Measurements from ENCODE around the gene GPC5. TPM values are rescaled to one million over a fixed set of nuclear protein-coding genes. Genes with fewer than 3 reads are reported as not detected.

Gene GPC5
- total and polyA plus RNA-seq, 4 donors: 0.51 to 22.4 (median 2.0) TPM

DNA sequence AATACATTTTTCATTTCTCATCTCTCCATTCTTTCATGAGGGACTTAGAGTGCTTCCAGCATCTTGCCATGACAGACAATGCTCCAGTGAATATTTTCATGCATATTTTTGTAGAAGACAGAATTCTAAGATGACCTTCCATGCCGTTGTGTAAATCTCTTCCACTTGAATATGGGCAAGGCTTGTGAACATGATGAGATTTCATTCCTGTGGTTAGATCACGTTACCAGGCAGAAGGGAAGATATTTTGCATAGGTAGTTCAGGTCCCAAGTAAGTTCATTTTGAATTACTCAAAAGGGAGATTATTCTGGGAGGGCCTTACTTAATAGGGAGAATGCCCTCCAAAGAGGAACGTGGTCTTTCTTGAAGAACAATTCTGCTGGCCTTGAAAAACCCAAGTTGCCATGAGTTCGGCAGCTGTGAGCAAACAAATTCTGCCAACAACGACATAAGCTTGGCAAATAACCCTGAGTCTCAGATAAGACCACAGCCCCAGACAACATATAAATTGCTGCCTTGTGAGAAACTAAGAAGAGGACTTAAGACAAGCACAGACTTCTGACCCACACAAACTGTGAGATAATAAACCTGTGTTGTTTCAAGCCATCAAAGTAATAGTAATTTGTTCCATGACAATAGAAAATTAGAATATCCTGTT is 1427.6 kb downstream of the GPC5 start:
- Histone ChIP-seq H3K27ac (ENCODE audit: low read depth in 1 of 2, low read length in 2 of 2) (no peak overlapping the region), H3K36me3 (ENCODE audit: control insufficient read depth in 4 of 4, insufficient read depth in 3 of 4, low read depth in 1 of 4, low read length in 3 of 4) (no peaks in the 10 kb centered on the region), H3K27me3 (ENCODE audit: control insufficient read depth in 4 of 4, insufficient read depth in 4 of 4, low read length in 3 of 4) (no peaks in the 10 kb centered on the region), H3K9ac (ENCODE audit: low read depth in 1 of 2, low read length in 2 of 2) (no peak overlapping the region), H3K4me3 (ENCODE audit: low read depth in 1 of 3, low read length in 3 of 3) (no peak overlapping the region), H3K4me1 (ENCODE audit: control insufficient read depth in 4 of 4, insufficient read depth in 4 of 4, low read length in 3 of 4) (no peaks in the 10 kb centered on the region), H3K9me3 (ENCODE audit: control insufficient read depth in 4 of 4, low read length in 3 of 4) (no peaks in the 10 kb centered on the region)
- 58% methylated on average over 5 of the region's 5 CpGs for WGBS
- DNase-seq (ENCODE audit: low spot score): no peak
- TF ChIP-seq, protein P1, sequence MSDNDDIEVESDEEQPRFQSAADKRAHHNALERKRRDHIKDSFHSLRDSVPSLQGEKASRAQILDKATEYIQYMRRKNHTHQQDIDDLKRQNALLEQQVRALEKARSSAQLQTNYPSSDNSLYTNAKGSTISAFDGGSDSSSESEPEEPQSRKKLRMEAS (IDR thresholded peaks at IDR 0.05): no peak
- no peak for TF ChIP-seq CTCF (IDR thresholded peaks at IDR 0.05; ENCODE audit: low read depth, low read length, missing input control)
- no peak for TF ChIP-seq REST (IDR thresholded peaks at IDR 0.05)
- no peak for TF ChIP-seq GABPA (IDR thresholded peaks at IDR 0.05 in 1 of 2, conservative IDR thresholded peaks at IDR 0.05 in 1 of 2)
- no peak for TF ChIP-seq TAF1 (conservative IDR thresholded peaks at IDR 0.05)
- no peak for TF ChIP-seq JUND (IDR thresholded peaks at IDR 0.05)
- no peak for TF ChIP-seq HNF4A (conservative IDR thresholded peaks at IDR 0.05)
- TF ChIP-seq YY1 (IDR thresholded peaks at IDR 0.05): no peak
- no peak for TF ChIP-seq RXRA (IDR thresholded peaks at IDR 0.05)
- TF ChIP-seq RAD21 (IDR thresholded peaks at IDR 0.05): no peak
- TF ChIP-seq NR2F2 (IDR thresholded peaks at IDR 0.05): no peak
- no peak for TF ChIP-seq HNF4G (IDR thresholded peaks at IDR 0.05)
- TF ChIP-seq, protein P2, sequence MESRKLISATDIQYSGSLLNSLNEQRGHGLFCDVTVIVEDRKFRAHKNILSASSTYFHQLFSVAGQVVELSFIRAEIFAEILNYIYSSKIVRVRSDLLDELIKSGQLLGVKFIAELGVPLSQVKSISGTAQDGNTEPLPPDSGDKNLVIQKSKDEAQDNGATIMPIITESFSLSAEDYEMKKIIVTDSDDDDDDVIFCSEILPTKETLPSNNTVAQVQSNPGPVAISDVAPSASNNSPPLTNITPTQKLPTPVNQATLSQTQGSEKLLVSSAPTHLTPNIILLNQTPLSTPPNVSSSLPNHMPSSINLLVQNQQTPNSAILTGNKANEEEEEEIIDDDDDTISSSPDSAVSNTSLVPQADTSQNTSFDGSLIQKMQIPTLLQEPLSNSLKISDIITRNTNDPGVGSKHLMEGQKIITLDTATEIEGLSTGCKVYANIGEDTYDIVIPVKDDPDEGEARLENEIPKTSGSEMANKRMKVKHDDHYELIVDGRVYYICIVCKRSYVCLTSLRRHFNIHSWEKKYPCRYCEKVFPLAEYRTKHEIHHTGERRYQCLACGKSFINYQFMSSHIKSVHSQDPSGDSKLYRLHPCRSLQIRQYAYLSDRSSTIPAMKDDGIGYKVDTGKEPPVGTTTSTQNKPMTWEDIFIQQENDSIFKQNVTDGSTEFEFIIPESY (IDR thresholded peaks at IDR 0.05): no peak
- TF ChIP-seq, protein P3, sequence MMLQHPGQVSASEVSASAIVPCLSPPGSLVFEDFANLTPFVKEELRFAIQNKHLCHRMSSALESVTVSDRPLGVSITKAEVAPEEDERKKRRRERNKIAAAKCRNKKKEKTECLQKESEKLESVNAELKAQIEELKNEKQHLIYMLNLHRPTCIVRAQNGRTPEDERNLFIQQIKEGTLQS (IDR thresholded peaks at IDR 0.05): no peak

DNA sequence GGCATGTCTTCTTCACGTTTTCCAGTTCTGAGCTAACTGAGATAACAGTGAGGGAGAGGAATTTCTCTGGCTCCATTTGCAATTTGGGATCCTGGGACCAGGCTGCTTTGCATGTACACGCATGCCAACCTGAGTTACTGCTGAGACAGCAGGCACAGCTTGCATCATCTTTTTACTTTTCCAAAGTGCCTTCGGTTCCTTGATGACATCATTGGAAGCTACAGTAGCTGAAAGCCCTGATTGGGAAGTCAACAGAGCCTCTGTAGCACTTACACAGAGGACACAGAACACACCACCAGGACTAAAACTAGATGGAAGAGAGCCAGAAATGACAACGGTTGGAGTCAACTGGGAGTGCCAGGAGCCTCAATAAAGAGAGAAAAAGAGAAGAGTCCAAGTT is 1429.1 kb downstream of the GPC5 start:
- Histone ChIP-seq H3K36me3 (ENCODE audit: control insufficient read depth in 4 of 4, insufficient read depth in 3 of 4, low read depth in 1 of 4, low read length in 3 of 4) (no peaks in the 10 kb centered on the region), H3K4me1 (ENCODE audit: control insufficient read depth in 4 of 4, insufficient read depth in 4 of 4, low read length in 3 of 4) (no peaks in the 10 kb centered on the region), H3K9ac (ENCODE audit: low read depth in 1 of 2, low read length in 2 of 2) (no peak overlapping the region), H3K4me3 (ENCODE audit: low read depth in 1 of 3, low read length in 3 of 3) (no peak overlapping the region), H3K27ac (ENCODE audit: low read depth in 1 of 2, low read length in 2 of 2) (no peak overlapping the region), H3K9me3 (ENCODE audit: control insufficient read depth in 4 of 4, low read length in 3 of 4) (no peaks in the 10 kb centered on the region), H3K27me3 (ENCODE audit: control insufficient read depth in 4 of 4, insufficient read depth in 4 of 4, low read length in 3 of 4) (no peaks in the 10 kb centered on the region)
- DNase-seq (ENCODE audit: low spot score): no peak
- no peak for TF ChIP-seq REST (IDR thresholded peaks at IDR 0.05)
- TF ChIP-seq NR2F2 (IDR thresholded peaks at IDR 0.05): no peak
- TF ChIP-seq YY1 (IDR thresholded peaks at IDR 0.05): no peak
- TF ChIP-seq, protein P2 (IDR thresholded peaks at IDR 0.05): no peak
- TF ChIP-seq RAD21 (IDR thresholded peaks at IDR 0.05): no peak
- no peak for TF ChIP-seq FOXA2 (IDR thresholded peaks at IDR 0.05)
- TF ChIP-seq HNF4G (IDR thresholded peaks at IDR 0.05): no peak
- TF ChIP-seq JUND (IDR thresholded peaks at IDR 0.05): no peak
- no peak for TF ChIP-seq FOXA1 (IDR thresholded peaks at IDR 0.05)
- TF ChIP-seq, protein P1 (IDR thresholded peaks at IDR 0.05): no peak
- TF ChIP-seq TAF1 (conservative IDR thresholded peaks at IDR 0.05): no peak
- TF ChIP-seq RXRA (IDR thresholded peaks at IDR 0.05): no peak
- 71% methylated on average over 4 of the region's 4 CpGs for WGBS
